ENCODE results near the gene NOP58.

The NOP58 gene

DNA sequence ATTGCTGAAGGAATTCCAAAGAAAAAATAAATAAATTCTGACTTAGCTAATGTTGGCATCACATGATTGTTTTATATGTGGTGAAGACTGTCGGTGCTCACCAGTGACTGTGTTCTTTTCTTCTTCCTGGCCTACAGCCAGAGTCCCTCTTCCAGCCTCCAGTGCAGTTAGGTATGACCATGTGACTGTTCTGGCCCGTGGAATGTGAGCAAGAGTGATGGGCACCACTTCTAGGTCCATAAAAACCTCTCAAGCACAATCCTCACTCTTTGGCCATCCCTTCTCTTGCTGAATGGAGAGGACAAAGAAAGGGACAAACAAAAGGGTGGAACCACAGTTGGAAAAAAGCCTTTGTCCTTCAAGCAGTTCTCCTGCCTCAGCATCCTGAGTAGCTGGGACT lies 71.6 kb downstream of the NOP58 start:
- TF ChIP-seq, protein P1, sequence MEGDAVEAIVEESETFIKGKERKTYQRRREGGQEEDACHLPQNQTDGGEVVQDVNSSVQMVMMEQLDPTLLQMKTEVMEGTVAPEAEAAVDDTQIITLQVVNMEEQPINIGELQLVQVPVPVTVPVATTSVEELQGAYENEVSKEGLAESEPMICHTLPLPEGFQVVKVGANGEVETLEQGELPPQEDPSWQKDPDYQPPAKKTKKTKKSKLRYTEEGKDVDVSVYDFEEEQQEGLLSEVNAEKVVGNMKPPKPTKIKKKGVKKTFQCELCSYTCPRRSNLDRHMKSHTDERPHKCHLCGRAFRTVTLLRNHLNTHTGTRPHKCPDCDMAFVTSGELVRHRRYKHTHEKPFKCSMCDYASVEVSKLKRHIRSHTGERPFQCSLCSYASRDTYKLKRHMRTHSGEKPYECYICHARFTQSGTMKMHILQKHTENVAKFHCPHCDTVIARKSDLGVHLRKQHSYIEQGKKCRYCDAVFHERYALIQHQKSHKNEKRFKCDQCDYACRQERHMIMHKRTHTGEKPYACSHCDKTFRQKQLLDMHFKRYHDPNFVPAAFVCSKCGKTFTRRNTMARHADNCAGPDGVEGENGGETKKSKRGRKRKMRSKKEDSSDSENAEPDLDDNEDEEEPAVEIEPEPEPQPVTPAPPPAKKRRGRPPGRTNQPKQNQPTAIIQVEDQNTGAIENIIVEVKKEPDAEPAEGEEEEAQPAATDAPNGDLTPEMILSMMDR (IDR thresholded peaks at IDR 0.05; ENCODE audit: insufficient read depth, low read length, poor library complexity, severe bottlenecking) = no peak
- Histone ChIP-seq H3K27me3 (replicated peaks; ENCODE audit: control insufficient read depth, insufficient read depth, low read length) (no peaks in the 10 kb centered on the region), H3K4me3 (replicated peaks; ENCODE audit: low read depth, low read length) (no peak overlapping the region), H3K36me3 (ENCODE audit: control insufficient read depth, insufficient read depth, low read length) (no peaks in the 10 kb centered on the region)
- no peak for DNase-seq (ENCODE audit: extremely low read depth, insufficient read length)

DNA sequence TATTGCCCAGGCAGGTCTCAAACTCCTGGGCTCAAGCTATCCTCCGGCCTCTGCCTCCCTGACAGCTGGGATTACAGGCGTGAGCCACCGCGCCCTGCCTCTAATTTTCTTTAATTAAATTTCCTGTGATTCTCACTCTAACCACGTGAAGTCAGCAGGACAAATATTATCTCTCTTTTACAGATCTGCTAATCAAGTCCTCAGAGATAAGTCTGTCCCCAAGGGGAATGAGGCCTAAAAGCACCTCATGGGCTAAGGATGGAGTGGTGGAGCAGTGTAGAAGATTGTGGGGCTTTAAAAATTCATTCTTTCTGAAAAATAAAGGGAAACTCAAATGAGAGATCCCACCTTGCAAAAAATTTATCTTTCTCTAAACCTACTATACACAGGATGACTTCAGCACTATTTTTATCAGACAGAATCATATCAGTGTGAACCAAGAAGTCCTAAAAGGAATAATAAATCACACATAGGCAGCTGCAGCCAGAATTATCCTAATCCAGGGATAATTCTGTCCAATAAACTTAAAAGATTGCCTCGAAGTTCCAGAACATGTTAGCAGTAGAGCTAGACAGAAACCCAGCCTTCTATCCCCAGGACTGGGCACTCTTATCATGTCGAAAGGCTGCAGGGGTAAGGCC lies 72.3 kb downstream of the NOP58 start:
- DNase-seq (ENCODE audit: extremely low read depth, insufficient read length) = no peak
- H3K4me3 ChIP-seq (replicated peaks; ENCODE audit: low read depth, low read length) = no peak overlapping the region
- TF ChIP-seq, protein P1 (IDR thresholded peaks at IDR 0.05; ENCODE audit: insufficient read depth, low read length, poor library complexity, severe bottlenecking) = no peak
- H3K36me3 ChIP-seq (ENCODE audit: control insufficient read depth, insufficient read depth, low read length) = no peaks in the 10 kb centered on the region
- H3K27me3 ChIP-seq (replicated peaks; ENCODE audit: control insufficient read depth, insufficient read depth, low read length) = no peaks in the 10 kb centered on the region

DNA sequence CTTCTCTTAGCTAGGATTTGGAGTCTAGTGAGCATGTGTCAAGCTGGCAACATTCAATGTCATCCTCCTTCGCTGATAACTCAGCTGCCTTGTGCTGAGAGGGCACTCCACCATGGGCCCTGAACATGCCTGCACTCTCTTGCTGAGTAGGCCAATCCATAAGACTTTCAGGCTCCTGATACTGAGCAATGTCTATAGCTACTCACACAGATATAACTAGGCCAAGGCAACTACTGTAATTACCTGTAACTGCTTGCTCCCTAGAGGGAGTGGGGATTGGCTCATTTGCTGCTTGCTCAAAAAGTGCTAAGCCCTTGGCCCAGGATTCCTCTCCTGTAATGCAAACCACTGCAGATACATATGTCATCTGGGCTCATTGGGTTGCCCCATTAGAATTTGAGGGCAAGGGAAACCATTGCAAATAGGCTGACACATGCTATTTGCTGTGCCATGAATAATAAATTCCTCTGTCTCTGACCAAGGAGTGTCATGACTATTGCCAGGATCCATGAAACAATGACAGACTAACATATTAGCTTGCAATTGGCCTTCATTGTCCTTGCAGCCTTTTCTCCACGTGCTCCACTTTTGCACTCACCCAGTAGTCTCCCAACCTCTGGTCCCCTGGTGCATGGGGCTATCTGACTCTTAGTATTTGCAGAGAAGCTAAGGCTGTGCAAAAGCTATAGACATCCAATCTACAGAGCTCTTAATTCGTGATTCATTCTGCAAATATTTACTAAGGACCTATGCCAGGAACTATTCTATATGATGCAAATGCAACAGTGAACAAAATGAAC lies 73.7 kb downstream of the NOP58 start:
- H3K36me3 ChIP-seq (ENCODE audit: control insufficient read depth, insufficient read depth, low read length) = no peaks in the 10 kb centered on the region
- no peak for DNase-seq (ENCODE audit: extremely low read depth, insufficient read length)
- no peaks in the 10 kb centered on the region for H3K27me3 ChIP-seq (replicated peaks; ENCODE audit: control insufficient read depth, insufficient read depth, low read length)
- TF ChIP-seq, protein P1 (IDR thresholded peaks at IDR 0.05; ENCODE audit: insufficient read depth, low read length, poor library complexity, severe bottlenecking) = no peak
- no peak overlapping the region for H3K4me3 ChIP-seq (replicated peaks; ENCODE audit: low read depth, low read length)

DNA sequence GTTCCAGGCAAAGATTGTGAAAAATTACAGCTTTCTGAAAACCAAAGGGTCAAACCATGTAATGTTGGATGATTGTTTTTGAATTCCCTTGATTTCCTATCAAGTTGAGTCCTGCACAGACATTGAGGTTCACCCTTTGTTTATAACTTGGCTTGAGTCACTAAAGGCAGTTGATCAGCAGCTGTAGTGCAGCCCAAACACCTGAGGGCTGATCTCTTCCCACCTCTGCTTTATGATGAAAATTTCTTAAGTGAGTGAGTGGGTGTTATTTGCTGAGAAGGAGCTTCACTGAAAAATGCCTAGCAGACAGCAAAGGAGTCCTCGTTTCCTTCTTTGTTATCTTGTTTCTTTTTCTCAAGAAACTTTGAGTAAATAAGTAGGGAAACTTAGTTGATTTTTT lies 78.6 kb downstream of the NOP58 start:
- H3K27me3 ChIP-seq (replicated peaks; ENCODE audit: control insufficient read depth, insufficient read depth, low read length) = no peaks in the 10 kb centered on the region
- no peak overlapping the region for H3K4me3 ChIP-seq (replicated peaks; ENCODE audit: low read depth, low read length)
- no peaks in the 10 kb centered on the region for H3K36me3 ChIP-seq (ENCODE audit: control insufficient read depth, insufficient read depth, low read length)
- TF ChIP-seq, protein P1 (IDR thresholded peaks at IDR 0.05; ENCODE audit: insufficient read depth, low read length, poor library complexity, severe bottlenecking) = no peak
- no peak for DNase-seq (ENCODE audit: extremely low read depth, insufficient read length)

DNA sequence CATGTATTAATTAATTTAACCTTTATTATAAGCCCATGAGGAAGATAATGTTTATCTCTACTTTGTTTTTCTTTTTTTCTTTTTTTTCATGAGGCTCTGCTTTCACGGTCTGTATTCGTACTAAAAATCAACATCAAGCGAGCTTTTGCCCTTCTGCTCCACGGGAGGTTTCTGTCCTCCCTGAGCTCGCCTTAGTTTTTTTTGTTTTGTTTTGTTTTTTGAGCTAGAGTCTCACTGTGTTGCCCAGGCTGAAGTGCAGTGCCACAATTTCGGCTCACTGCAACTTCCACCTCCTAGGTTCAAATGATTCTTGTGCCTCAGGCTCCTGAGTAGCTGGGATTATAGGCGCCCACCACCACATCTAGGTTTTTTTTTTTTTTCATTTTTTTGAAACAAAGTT lies 80.6 kb downstream of the NOP58 start:
- no peaks in the 10 kb centered on the region for H3K27me3 ChIP-seq (replicated peaks; ENCODE audit: control insufficient read depth, insufficient read depth, low read length)
- H3K36me3 ChIP-seq (ENCODE audit: control insufficient read depth, insufficient read depth, low read length) = no peaks in the 10 kb centered on the region
- DNase-seq (ENCODE audit: extremely low read depth, insufficient read length) = no peak
- TF ChIP-seq, protein P1 (IDR thresholded peaks at IDR 0.05; ENCODE audit: insufficient read depth, low read length, poor library complexity, severe bottlenecking) = no peak
- no peak overlapping the region for H3K4me3 ChIP-seq (replicated peaks; ENCODE audit: low read depth, low read length)

Data from GM06990 (cell line).